Activated naive CD4-positive, alpha-beta T cell treated with Interleukin-2 at 50 U/mL for 16 hours (primary cell): ENCODE measurements around the gene SMIM21.

ENCODE experiments used
- DNase-seq: peaks from one replicate; pipeline ENCODE4 v3.0.0-alpha.2; 2020

Gene SMIM21

GRCh38 chr18:75375341-75375740 is 52.2 kb downstream of the SMIM21 start:
- no peak for DNase-seq

GRCh38 chr18:75374466-75374865 is 53.0 kb downstream of the SMIM21 start:
- DNase-seq = no peak

DNA sequence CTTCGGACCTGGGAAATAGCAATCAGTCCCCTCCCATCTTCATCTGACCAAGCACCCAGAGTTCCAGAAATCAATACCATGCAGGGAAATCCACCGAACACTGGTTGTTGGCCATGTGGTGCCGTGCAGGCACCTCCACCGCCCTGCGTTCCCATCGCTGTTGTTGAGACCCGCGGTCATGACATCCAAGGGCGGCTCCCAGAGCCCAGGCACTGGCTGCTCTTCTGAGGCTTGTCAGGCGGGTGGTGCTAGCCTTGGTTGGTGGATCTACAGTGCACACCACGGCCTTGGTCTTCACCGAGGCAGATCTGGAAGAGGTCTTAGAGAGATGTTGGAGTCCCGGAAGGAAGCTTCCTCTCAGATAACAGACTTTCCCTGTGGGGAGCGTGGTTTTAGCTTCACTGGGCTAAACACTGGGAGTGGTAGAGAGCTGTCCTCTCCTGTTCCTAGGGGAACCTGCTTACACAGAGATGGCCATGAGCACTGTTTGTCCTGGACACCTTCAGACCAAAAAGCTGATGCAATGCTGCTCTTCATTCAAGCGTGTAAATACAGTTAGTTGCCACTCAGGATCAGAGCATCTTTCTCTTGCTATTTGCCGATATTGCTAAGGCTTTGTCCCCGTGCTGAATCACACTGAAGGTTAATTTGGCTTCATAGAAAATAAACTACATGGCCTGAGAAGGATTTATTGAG is 58.3 kb downstream of the SMIM21 start:
- DNase-seq = no peak

DNA sequence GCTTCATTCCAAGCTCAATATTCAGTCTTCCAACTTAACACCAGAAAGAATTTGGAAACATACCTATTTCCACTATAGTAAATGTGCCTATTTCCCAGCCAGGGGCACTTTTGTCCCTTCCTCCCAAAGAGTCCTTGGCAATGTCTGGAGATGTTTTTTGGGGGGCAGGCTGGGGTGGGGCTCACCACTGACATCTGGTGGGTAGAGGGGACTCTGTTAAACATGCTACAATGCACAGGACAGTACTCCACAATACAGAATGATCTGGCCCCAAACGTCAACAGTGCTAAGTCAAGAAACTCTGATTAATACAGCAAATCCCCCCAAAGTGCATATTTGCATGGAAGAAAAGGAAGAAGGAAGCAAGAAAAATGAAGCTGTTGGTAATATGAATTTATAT is 61.7 kb downstream of the SMIM21 start:
- DNase-seq = no peak

GRCh38 chr18:75365254-75365629 is 62.3 kb downstream of the SMIM21 start:
- no peak for DNase-seq

GRCh38 chr18:75364512-75365253 is 62.8 kb downstream of the SMIM21 start:
- DNase-seq = no peak

- DNase-seq = no peak
These were observed 63.9 kb downstream of the SMIM21 start for GRCh38 chr18:75363446-75364225.

DNA sequence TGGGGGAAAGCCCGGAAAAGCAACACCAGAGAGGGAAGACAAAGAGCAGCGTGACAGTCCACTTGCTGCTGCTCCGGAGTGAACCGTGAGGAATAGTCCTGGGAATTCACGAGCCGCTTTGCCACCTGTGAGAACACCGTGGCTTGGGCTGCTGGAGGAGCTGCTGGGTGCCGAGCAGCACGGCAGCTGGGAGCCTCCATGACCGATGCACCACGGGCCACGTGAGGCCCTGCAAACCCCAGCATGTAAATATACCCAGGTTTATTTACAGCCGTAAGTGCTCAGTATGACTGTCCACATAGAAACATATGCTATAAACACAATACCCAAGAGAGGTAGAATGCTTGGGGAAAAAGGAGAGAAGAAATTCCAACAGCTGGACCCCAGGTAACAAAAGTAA is 65.1 kb downstream of the SMIM21 start:
- DNase-seq = no peak

GRCh38 chr18:75360941-75361340 is 66.6 kb downstream of the SMIM21 start:
- no peak for DNase-seq

DNA sequence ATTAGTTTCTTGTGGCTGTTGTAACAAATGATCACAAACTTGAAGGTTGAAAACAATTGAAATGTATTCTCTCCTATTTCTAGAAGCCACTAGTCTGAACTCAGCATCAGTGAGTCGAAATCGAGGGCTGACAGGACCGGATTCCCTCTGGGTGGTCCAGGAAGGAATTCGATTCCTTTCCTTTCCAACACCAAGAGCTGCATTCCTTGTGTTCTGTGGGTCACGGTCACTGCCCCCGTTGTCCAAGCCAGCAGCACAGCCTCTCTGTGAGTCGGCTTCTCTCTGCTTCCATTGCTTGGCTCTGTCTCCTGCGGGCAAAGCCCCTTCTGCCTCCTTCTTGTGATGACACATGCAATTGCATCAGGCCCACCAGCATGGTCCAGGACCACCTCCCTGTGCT is 67.3 kb downstream of the SMIM21 start:
- no peak for DNase-seq
